OCI-LY7 (cell line): ENCODE results near the gene ROBO1. TPM values are rescaled to one million over a fixed set of nuclear protein-coding genes. Genes with fewer than 3 reads are reported as not detected.

ENCODE experiments used
- BruUV-seq: library from RNA; stranded (reverse); fragments of 400-500 nt; replicated peaks from 2 replicates; lab custom pipeline; 2021; lab: Mats Ljungman, UMichigan
- CTCF ChIA-PET: fragments of 300-600 bp; sonication (Branson Sonifier 250); formaldehyde crosslinking; loops from one replicate; lab custom pipeline; 2022; ENCODE audit warnings: antibody characterized with exemption; ENCODE audit not compliant: unreplicated experiment; lab: Charles Lee
- POLR2A ChIA-PET: fragments of 300-600 bp; sonication (Branson Sonifier 250); formaldehyde crosslinking; loops from one replicate; lab custom pipeline; 2022; ENCODE audit warnings: antibody characterized with exemption; lab: Charles Lee
- DNase-seq: peaks from one replicate; pipeline ENCODE4 v3.0.0-alpha.2; 2015; ENCODE audit warnings: low spot score
- H2AFZ ChIP-seq: fragments of 200-600 bp; sonication (generic), shearing (Covaris generic); 2 replicates; pipeline ENCODE4 v1.6.1; 2014; ENCODE audit warnings: mild to moderate bottlenecking, antibody characterized with exemption, low read length, moderate library complexity
- H3K27ac ChIP-seq: fragments of 200-600 bp; sonication (generic); 2 replicates; pipeline ENCODE4 v1.5.1; 2014; ENCODE audit warnings: mixed run types, low read depth, mild to moderate bottlenecking, moderate library complexity, low read length, inconsistent platforms; ENCODE audit not compliant: poor library complexity, severe bottlenecking
- H3K36me3 ChIP-seq: fragments of 200-600 bp; sonication (generic); 2 replicates; pipeline ENCODE4 v1.6.1; 2014; ENCODE audit warnings: mild to moderate bottlenecking, antibody characterized with exemption, low read length, moderate library complexity, mixed read lengths; ENCODE audit not compliant: insufficient read depth
- H3K4me1 ChIP-seq: fragments of 200-600 bp; sonication (generic); 2 replicates; pipeline ENCODE4 v1.5.1; 2014; ENCODE audit warnings: mild to moderate bottlenecking, low read length; ENCODE audit not compliant: insufficient read depth, poor library complexity, severe bottlenecking
- H3K4me2 ChIP-seq: fragments of 200-600 bp; sonication (generic); 2 replicates; pipeline ENCODE4 v1.6.1; 2014; ENCODE audit warnings: mild to moderate bottlenecking, low read length
- H3K4me3 ChIP-seq: fragments of 200-600 bp; sonication (generic); 2 replicates; pipeline ENCODE4 v1.5.1; 2014; ENCODE audit warnings: mild to moderate bottlenecking, low read depth, low read length; ENCODE audit not compliant: poor library complexity, severe bottlenecking
- H3K79me2 ChIP-seq: fragments of 200-600 bp; sonication (generic); 2 replicates; pipeline ENCODE4 v1.6.1; 2016; ENCODE audit warnings: low read depth, mild to moderate bottlenecking, low read length, moderate library complexity, mixed read lengths; ENCODE audit not compliant: insufficient read depth
- H3K9me2 ChIP-seq: fragments of 200-600 bp; sonication (generic); 2 replicates; pipeline ENCODE4 v1.6.1; 2016; ENCODE audit warnings: mild to moderate bottlenecking, low read length, mixed read lengths; ENCODE audit not compliant: insufficient read depth
- H3K9me3 ChIP-seq: fragments of 200-600 bp; sonication (generic); 2 replicates; pipeline ENCODE4 v1.6.1; 2014; ENCODE audit warnings: mild to moderate bottlenecking, mixed run types, low read length, mixed read lengths
- H4K20me1 ChIP-seq: fragments of 200-600 bp; sonication (generic); 2 replicates; pipeline ENCODE4 v1.6.1; 2014; ENCODE audit warnings: mild to moderate bottlenecking, antibody characterized with exemption, low read length, moderate library complexity, mixed read lengths; ENCODE audit not compliant: insufficient read depth
- EZH2phosphoT487 ChIP-seq: fragments of 200-600 bp; sonication (generic); IDR thresholded peaks from 2 replicates; pipeline ENCODE4 v1.6.1; 2018; ENCODE audit warnings: low read depth, borderline replicate concordance, mild to moderate bottlenecking, mixed run types, antibody characterized with exemption, low read length, moderate library complexity, mixed read lengths
- intact Hi-C: fragments of 100-400 bp; cut with micrococcal nuclease; formaldehyde crosslinking; loops from one replicate; pipeline ENCODE4 v1.10.0; 2022; ENCODE audit not compliant: unreplicated experiment
- total RNA-seq, 2 experiments: library from RNA; depleted of rRNA in 1 of 2; stranded (reverse); fragments of >200 nt in 1 of 2; shearing (Covaris generic) in 1 of 2; gene quantifications; 2 replicates each; pipeline ENCODE4 v1.2.3, GENCODE V29; 2014 to 2022
- TF ChIP-seq, protein P1 (sequence below): fragments of 200-600 bp; sonication (generic); conservative IDR thresholded peaks from 2 replicates; pipeline ENCODE4 v1.5.1; 2014; ENCODE audit warnings: mild to moderate bottlenecking, antibody characterized with exemption, low read length, moderate library complexity, mixed read lengths

ROBO1 gene
- total RNA-seq, 2 experiments from 2014 or later, result not detected

DNA sequence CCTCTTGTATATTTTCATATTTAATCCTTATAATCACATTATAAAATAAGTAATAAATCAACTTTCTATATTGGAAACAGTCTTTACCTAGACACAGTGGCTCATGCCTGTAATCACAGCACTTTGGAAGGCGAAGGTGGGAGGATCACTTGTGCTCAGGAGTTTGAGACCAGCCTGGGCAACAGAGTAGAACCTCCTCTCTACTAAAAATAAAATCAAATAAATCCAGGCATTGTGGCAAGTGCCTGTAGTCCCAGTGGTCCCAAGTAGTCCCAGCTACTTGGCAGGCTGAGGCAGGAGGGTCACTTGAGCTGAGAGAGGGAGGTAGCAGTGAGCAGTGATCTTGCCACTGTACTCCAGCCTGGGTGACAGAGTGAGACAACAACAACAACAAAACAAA, 975.1 kb downstream of the ROBO1 start:
- Histone ChIP-seq H3K9me3 (no peaks in the 10 kb centered on the region), H2AFZ (no peak overlapping the region), H3K9me2 (no peaks in the 10 kb centered on the region), H3K4me3 (no peak overlapping the region), H3K79me2 (no peaks in the 10 kb centered on the region), H4K20me1 (no peaks in the 10 kb centered on the region), H3K27ac (no peak overlapping the region), H3K36me3 (no peaks in the 10 kb centered on the region), H3K4me1 (no peaks in the 10 kb centered on the region), H3K4me2 (no peak overlapping the region)
- ChIA-PET POLR2A (no interaction called here), CTCF (no interaction called here)
- TF ChIP-seq, protein P1, sequence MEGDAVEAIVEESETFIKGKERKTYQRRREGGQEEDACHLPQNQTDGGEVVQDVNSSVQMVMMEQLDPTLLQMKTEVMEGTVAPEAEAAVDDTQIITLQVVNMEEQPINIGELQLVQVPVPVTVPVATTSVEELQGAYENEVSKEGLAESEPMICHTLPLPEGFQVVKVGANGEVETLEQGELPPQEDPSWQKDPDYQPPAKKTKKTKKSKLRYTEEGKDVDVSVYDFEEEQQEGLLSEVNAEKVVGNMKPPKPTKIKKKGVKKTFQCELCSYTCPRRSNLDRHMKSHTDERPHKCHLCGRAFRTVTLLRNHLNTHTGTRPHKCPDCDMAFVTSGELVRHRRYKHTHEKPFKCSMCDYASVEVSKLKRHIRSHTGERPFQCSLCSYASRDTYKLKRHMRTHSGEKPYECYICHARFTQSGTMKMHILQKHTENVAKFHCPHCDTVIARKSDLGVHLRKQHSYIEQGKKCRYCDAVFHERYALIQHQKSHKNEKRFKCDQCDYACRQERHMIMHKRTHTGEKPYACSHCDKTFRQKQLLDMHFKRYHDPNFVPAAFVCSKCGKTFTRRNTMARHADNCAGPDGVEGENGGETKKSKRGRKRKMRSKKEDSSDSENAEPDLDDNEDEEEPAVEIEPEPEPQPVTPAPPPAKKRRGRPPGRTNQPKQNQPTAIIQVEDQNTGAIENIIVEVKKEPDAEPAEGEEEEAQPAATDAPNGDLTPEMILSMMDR, result no peak
- TF ChIP-seq EZH2phosphoT487, result no peak
- DNase-seq, result no peak
- BruUV-seq, result no TSS peak
- intact Hi-C loops, result no loop called here

DNA sequence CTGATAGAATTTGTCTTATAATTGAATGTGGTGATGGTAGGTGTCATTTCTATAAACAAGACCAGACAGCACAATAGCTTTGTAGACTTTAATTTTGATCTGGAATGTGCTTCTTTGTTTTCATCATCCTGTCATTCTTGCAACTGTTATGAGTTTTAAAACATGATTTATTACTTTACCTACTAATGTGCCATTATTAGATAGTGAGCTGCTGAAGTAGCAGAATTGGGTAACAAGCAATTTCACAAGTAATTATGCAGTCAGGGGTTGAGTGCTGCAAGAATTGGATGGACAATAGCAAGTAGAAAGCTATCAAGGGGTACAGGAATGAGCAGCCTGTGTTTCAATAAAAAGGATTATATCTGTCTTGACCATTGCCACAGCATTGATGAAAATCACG, 975.6 kb downstream of the ROBO1 start:
- intact Hi-C loops, result no loop called here

DNA sequence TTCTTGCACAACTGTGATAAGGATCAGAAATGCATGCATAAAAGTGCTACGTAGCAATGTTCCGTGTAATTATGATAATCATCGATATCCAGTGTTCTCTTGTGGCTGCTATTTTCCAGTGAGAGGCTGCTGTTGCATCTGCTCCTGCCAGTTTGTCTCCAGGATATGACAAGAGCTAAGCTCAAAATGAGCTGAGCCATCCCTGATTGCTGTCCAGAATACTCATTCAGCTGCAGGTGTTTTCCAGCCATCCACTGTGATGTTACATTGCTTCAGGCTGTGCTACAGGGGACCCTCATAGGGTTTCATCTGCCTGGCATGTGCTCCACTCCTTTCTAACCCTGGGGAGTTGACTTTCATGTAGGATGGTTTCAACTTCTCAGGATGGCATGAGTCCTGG, 976.0 kb downstream of the ROBO1 start:
- Histone ChIP-seq H3K9me3 (no peaks in the 10 kb centered on the region), H3K36me3 (no peaks in the 10 kb centered on the region), H3K79me2 (no peaks in the 10 kb centered on the region), H3K4me3 (no peak overlapping the region), H3K4me2 (no peak overlapping the region), H3K9me2 (no peaks in the 10 kb centered on the region), H3K27ac (no peak overlapping the region), H2AFZ (no peak overlapping the region), H4K20me1 (no peaks in the 10 kb centered on the region), H3K4me1 (no peaks in the 10 kb centered on the region)
- ChIA-PET POLR2A (interaction anchor here (0.7 kb wide), 1 partner anchor 47 kb away, joined by 3 read pairs; no protein-coding TSS in a partner anchor), CTCF (interaction anchor here (0.6 kb wide), 1 partner anchor 1091 kb away, joined by 3 read pairs; no protein-coding TSS in a partner anchor)
- TF ChIP-seq EZH2phosphoT487, result no peak
- TF ChIP-seq, protein P1, result no peak
- no TSS peak for BruUV-seq
- no peak for DNase-seq
- intact Hi-C loops, result no loop called here

More for the DNA sequence above, 975.6 kb downstream of the ROBO1 start:
- Histone ChIP-seq H3K4me1 (no peaks in the 10 kb centered on the region), H3K27ac (no peak overlapping the region), H3K4me3 (no peak overlapping the region), H3K36me3 (no peaks in the 10 kb centered on the region), H3K4me2 (no peak overlapping the region), H4K20me1 (no peaks in the 10 kb centered on the region), H2AFZ (no peak overlapping the region), H3K9me3 (no peaks in the 10 kb centered on the region), H3K79me2 (no peaks in the 10 kb centered on the region), H3K9me2 (no peaks in the 10 kb centered on the region)
- no peak for DNase-seq
- POLR2A ChIA-PET, result no interaction called here
- no TSS peak for BruUV-seq
- TF ChIP-seq, protein P1, result no peak
- TF ChIP-seq EZH2phosphoT487, result no peak
- CTCF ChIA-PET, result interaction anchor here (0.6 kb wide), 1 partner anchor 1092 kb away, joined by 3 read pairs; no protein-coding TSS in a partner anchor
